NCI-H2227 (cell line): Measurements from ENCODE around the gene PCSK6.
"Not testable (repeated sequence)": the region's sequence is repeated elsewhere in the genome, so short reads cannot be mapped to it uniquely, and the experiment has no call there.

Experiments
- DNase-seq: peaks from one replicate; lab custom pipeline; 2025; ENCODE audit not compliant: unreplicated experiment; lab: John Stamatoyannopoulos, UW

The PCSK6 gene

GRCh38 chr15:101381671-101382212 is 107.8 kb downstream of the PCSK6 start:
- DNase-seq = no peak

DNA sequence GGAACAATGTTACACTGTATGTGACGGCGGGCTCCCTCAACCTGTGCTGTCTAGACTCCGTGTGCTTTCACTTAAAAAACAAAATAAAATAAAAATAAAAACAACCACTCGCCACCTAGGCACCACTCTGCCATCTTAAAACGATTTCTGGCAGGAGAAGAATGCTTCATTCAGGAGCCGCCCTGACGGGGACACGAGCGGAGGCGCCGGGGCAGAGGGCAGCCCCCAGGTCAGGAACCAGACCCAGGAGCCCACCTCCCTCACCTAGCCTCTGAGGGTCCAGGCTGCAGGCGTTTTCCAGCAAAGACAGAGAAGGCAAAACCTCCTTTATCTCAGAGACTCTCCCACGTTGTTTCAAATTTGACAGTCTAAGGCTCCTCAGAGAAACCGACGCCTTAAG is 109.4 kb downstream of the PCSK6 start:
- DNase-seq = no peak

GRCh38 chr15:101379647-101380046 is 109.9 kb downstream of the PCSK6 start:
- DNase-seq = no peak

DNA sequence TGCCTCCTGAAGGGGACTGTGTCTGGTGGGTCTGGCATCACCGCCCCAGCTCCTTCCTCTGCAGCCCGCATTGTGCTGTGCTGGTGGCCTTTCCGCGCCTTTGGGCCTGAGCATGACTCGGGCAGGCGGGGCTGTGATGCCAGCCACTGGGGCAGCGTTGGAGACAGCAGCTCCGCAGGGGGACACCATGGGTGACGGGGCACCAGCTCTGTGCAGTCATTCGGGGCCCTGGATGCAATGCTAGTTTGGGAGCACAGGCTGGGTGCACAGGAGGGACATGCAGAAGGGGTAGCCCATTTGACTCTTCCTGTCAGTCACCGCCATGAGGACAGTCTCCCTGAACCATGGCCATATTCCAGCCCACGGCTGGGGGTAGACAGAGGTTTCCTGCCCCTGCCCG is 110.6 kb downstream of the PCSK6 start:
- DNase-seq = no peak

- DNase-seq = no peak
These were observed 111.2 kb downstream of the PCSK6 start for GRCh38 chr15:101378171-101378755.

DNA sequence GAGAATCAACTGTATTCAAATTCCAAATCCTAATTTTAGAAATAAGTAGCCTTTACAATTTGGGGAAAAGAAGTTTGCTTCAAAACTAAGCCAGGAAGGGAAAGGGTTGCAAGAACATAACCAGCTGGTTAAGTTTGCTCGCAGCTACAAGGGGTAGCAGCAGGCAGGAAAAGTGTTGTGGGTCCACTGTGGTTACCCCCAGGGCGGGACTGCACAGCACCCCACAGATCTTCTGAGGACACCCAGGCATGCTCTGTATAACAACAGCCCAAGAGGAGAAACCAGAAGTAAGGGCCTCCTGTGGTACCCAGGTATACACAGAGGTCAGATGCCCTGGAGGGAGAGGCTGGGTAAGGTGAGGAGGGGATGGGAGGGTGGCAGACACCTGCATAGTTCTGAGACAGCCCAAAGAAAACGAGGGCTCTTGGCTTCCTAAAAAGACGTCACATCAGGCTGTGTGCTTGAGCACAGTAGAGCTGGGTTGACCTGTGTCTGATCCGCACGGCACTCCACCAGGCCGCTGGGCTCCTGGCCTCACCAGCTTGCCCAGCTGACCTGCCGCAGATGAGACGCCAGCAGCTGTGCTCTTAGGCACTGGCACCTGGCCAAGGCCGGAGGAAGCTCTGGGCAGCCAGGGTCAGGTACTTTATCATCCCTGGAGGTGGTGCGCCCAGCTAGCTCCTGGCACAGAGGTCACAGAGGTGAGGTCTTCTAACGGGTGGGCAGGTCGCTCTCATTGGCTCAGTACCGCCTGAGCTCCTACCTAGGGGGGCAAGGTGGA is 112.7 kb downstream of the PCSK6 start:
- no peak for DNase-seq

DNA sequence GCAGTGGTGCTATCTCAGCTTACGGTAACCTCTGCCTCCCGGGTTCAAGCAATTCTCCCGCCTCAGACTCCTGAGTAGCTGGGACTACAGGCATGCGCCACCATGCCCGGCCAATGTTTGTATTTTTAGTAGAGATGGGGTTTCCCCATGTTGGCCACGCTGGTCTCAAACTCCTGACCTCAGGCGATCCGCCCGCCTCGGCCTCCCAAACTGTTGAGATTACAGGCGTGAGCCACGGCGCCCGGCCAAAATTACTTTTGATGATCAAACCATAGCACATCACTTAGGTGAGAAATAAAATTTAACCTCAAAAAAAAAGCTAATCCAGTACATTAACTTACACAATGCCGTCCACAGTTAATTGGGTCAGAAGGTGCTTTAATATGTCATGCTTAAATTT is 114.5 kb downstream of the PCSK6 start:
- not testable (repeated sequence) for DNase-seq

DNA sequence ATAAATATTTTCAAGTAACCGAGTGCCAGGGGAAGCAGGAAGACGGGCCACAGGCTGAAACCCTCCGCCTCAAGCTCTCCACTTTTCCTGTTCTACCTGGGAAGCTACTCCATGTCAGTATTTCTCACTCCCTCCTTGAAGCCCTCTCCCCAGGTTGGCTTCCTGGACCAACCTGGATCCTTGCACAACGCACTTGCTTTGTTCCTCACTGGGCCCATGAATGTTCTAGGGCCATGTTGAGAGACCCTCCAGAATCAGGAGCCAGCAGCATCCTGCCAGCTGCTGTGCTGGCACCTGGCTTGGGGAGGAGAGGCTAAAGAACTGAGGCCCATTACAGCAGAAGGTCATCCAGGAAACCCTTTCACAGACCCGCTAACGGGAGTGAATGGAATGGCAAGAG is 115.2 kb downstream of the PCSK6 start:
- no peak for DNase-seq

DNA sequence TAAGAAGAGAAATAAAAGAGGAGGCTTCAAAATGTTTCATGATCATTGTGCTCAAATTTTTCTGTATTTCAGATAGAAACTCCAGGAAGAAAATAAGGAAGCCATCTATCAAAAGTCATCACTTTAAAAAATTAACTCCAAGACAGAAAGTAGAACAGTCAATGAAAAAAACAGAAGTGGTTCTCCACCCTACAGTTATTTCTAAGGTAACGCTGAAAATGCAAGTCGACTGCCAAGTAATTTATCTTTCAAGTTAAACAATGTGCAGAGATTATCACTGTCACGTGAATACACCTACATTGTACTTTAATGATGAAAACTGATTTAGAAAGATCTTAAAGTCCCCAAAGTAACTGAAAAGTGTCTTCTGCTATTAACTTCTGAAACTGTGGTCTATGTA is 115.9 kb downstream of the PCSK6 start:
- DNase-seq = no peak

GRCh38 chr15:101372960-101373525 is 116.5 kb downstream of the PCSK6 start:
- DNase-seq = no peak

DNA sequence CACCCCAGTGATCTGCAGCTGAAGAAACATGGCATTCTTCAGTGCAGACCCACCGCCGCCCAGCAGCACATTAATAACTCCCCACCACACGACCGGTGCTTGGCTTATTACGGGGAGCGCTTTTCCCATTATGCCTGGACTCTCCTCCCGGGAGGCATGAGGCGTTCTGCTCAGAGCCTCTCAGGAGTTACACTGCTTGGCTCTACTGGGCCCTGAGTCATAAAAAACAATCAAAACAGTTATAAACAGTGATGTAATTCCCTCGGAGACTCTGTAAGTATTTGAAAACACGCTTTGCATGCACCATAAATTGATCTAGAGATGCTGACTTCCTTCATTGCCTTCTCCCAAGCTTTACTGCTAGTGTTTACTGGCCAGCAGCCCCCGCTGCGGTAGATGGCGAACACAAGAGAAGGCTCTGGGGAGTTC is 117.3 kb downstream of the PCSK6 start:
- DNase-seq = no peak

- DNase-seq = no peak
These were observed 118.0 kb downstream of the PCSK6 start for GRCh38 chr15:101371519-101371918.

DNA sequence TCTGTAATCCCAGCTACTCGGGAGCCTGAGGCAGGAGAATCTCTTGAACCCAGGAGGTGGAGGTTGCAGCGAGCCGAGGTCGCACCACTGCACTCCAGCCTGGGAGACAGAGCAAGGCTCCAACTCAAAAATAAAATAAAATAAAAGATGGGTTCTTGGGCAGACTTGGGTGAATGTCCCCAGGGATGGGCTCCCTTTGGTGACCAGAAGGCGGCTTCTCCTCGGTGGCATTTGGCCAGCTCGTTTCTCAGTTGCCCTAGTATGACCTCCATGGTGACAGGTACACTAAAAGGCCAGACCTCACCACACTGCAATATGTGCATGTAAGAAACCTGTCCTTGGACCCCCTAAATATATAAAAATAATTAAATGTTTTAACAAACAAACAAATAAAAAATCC is 118.4 kb downstream of the PCSK6 start:
- no peak for DNase-seq

- no peak for DNase-seq
These were observed 119.0 kb downstream of the PCSK6 start for GRCh38 chr15:101370330-101371024.

DNA sequence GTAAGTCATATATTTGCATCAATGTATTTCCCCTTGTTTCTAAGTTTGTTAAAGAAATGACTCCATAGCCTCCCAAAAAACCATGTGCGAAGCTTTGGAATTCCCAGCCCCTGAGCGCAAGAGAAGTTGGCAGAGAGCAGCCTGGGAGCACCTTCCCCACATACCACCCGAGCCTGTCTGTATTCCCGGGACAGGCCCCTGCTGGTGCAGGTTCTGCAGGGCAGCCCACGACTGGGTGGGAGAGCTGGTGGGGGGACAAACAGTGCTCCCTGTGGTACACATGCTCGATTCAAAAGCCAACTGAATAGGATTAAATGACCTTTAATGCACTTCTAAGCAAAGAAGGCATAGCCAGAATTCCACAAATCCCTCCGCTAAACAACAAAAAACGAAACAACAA is 119.8 kb downstream of the PCSK6 start:
- DNase-seq = no peak

DNA sequence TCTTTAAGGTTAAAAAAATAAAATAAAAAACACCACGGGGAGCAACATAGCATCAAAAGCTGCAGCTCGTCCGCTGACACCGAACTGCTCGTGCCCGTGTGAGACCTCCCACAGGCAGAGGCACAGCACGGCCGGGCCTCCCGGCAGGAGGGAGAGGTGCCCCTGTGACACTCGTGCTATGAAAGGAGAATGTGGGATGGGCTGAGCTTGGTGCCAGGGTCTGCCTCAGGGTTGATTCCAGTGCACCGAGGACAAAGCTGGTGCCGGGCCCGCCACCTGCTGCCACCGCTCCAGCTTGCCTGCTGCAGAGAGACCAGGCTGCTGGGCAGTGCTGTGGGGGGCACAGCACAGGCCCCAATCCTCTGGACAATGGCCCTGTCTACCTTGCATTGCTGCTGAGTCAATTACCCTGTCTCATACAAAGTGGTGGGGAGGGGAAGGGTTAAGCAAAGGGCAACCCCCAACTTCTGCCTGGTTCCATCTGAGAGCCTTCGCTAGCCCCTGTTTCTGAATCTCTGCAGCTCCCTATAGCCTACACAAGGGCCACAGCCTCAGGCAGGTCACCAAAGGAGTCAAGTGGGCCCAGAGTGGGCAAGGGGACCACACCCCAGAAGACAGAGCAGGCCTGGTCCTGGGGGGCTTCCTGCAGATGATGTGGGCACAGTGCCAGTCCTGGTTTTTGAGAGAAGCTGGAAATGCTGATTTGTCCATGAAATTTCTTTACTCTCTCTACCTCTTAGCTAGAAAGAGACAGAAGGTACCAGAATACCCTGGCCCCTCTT is 120.5 kb downstream of the PCSK6 start:
- no peak for DNase-seq

GRCh38 chr15:101368086-101368780 is 121.3 kb downstream of the PCSK6 start:
- DNase-seq = no peak

GRCh38 chr15:101366853-101367252 is 122.7 kb downstream of the PCSK6 start:
- DNase-seq = no peak

- no peak for DNase-seq
These were observed 126.4 kb downstream of the PCSK6 start for GRCh38 chr15:101362986-101363566.

GRCh38 chr15:101362359-101362758 is 127.1 kb downstream of the PCSK6 start:
- DNase-seq = no peak
